Germinal center (tissue), 1 donor: ENCODE results near the gene KCNQ1.

Source experiments
- DNase-seq: peaks from one replicate; pipeline ENCODE4 v3.0.0; 2012; ENCODE audit warnings: mixed read lengths, low spot score

The KCNQ1 gene

GRCh38 chr11:2553886-2554285 lies 109.1 kb downstream of the KCNQ1 start:
- no peak for DNase-seq

GRCh38 chr11:2554338-2555207 lies 109.8 kb downstream of the KCNQ1 start:
- no peak for DNase-seq

- no peak for DNase-seq
Observed at GRCh38 chr11:2555336-2555735, 110.5 kb downstream of the KCNQ1 start.

- no peak for DNase-seq
Observed at GRCh38 chr11:2555891-2556290, 111.1 kb downstream of the KCNQ1 start.

GRCh38 chr11:2557381-2557780 lies 112.6 kb downstream of the KCNQ1 start:
- no peak for DNase-seq

- DNase-seq: no peak
Observed at GRCh38 chr11:2558397-2558796, 113.6 kb downstream of the KCNQ1 start.

- DNase-seq: no peak
Observed at GRCh38 chr11:2558861-2559526, 114.2 kb downstream of the KCNQ1 start.

- no peak for DNase-seq
Observed at GRCh38 chr11:2559527-2560311, 114.9 kb downstream of the KCNQ1 start.

- no peak for DNase-seq
Observed at GRCh38 chr11:2561696-2562581, 117.1 kb downstream of the KCNQ1 start.

- DNase-seq: no peak
Observed at GRCh38 chr11:2562890-2563212, 118.0 kb downstream of the KCNQ1 start.

GRCh38 chr11:2563213-2564007 lies 118.6 kb downstream of the KCNQ1 start:
- DNase-seq: no peak

- no peak for DNase-seq
Observed at GRCh38 chr11:2564008-2564530, 119.3 kb downstream of the KCNQ1 start.

GRCh38 chr11:2564588-2565425 lies 120.0 kb downstream of the KCNQ1 start:
- no peak for DNase-seq

GRCh38 chr11:2565447-2566222 lies 120.8 kb downstream of the KCNQ1 start:
- no peak for DNase-seq

- DNase-seq: no peak
Observed at GRCh38 chr11:2566223-2567025, 121.6 kb downstream of the KCNQ1 start.

GRCh38 chr11:2567026-2567671 lies 122.3 kb downstream of the KCNQ1 start:
- DNase-seq: no peak

GRCh38 chr11:2569321-2569721 lies 124.5 kb downstream of the KCNQ1 start:
- no peak for DNase-seq
